Coronary artery (tissue), 2 donors: ENCODE results near the gene SMARCAL1.

ENCODE experiments used
- DNase-seq: peaks from one replicate; pipeline ENCODE4 v3.0.0-alpha.2; 2017; ENCODE audit warnings: low spot score
- H3K27ac ChIP-seq, 2 donors: fragments of 200-600 bp; sonication (generic); one replicate each; pipeline ENCODE4 v1.5.1; 2016 to 2019
- H3K4me3 ChIP-seq: fragments of 200-600 bp; sonication (generic); 2 replicates; pipeline ENCODE4 v1.5.1; 2016; ENCODE audit warnings: mild to moderate bottlenecking, moderate library complexity
- TF ChIP-seq, protein P1 (sequence below): fragments of 200-600 bp; sonication (generic); IDR thresholded peaks from one replicate; pipeline ENCODE4 v1.5.1; 2019; ENCODE audit warnings: antibody characterized with exemption

SMARCAL1 gene

DNA sequence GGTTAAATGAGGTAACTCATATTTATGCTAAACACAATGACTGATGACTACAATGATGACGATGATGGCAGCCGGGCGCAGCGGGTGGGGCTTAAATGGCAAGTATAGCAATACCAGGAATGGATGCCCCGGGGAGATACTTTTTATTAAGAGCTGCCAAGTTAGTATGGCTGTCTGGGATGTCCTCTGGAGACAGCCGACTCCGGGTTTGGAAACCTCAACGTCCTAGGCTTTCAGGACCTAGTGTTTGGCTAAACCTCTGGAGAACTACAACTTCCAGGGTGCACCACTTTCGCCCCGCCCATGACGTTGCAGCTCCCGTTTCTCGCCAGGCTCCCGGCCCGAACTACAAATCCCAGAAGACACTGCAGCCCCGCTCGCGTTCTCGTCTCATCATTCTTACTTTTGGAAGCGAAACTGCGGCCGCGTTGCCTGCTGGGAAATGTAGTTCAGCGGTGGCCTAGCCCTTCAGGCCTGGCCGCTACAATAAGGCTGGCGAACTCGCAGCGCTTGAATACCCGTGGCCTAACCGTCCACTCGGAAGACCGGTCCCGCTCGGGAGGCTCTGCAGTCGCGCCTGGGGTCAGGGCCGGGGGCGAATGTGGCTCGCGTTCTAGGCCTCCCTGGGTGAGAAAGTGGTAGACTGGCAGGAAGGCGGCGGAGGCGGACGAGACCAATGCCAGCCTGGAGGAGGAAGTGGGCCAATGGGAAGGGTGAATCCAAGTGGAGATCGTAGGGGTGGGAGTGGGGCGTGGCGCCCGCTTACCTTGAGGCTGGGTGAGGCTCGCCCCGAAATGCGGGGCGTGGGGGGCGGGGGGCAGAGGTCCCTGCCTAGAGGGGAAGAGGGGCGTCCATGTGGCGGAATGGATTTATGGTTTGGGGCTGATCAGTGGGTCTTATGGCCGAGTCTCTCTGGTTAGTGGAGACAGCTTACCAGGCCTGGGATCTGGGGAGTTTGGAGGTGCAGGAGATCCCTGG, at the start of gene SMARCAL1:
Gene SMARCAL1, plus strand, starts transcription at position 463 of the 978 bp plus-strand sequence. CDS start 2,221 bp downstream, outside the sequence.
- DNase-seq, result peak; percentile 99
- TF ChIP-seq, protein P1, sequence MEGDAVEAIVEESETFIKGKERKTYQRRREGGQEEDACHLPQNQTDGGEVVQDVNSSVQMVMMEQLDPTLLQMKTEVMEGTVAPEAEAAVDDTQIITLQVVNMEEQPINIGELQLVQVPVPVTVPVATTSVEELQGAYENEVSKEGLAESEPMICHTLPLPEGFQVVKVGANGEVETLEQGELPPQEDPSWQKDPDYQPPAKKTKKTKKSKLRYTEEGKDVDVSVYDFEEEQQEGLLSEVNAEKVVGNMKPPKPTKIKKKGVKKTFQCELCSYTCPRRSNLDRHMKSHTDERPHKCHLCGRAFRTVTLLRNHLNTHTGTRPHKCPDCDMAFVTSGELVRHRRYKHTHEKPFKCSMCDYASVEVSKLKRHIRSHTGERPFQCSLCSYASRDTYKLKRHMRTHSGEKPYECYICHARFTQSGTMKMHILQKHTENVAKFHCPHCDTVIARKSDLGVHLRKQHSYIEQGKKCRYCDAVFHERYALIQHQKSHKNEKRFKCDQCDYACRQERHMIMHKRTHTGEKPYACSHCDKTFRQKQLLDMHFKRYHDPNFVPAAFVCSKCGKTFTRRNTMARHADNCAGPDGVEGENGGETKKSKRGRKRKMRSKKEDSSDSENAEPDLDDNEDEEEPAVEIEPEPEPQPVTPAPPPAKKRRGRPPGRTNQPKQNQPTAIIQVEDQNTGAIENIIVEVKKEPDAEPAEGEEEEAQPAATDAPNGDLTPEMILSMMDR, result no peak
- H3K4me3 ChIP-seq, result peak within 1 kb of the TSS; percentile 78
- peak within 1 kb of the TSS; percentile 84 to 94 for H3K27ac ChIP-seq

GRCh38 chr2:216362730-216363129, 49.6 kb upstream of the SMARCAL1 start:
- Histone ChIP-seq H3K4me3 (no peak overlapping the region), H3K27ac (no peak overlapping the region)
- TF ChIP-seq, protein P1, result no peak
- DNase-seq, result no peak

- Histone ChIP-seq H3K27ac (no peak overlapping the region), H3K4me3 (no peak overlapping the region)
- no peak for DNase-seq
- TF ChIP-seq, protein P1, result no peak
Observed at GRCh38 chr2:216363221-216363620, 49.1 kb upstream of the SMARCAL1 start.

DNA sequence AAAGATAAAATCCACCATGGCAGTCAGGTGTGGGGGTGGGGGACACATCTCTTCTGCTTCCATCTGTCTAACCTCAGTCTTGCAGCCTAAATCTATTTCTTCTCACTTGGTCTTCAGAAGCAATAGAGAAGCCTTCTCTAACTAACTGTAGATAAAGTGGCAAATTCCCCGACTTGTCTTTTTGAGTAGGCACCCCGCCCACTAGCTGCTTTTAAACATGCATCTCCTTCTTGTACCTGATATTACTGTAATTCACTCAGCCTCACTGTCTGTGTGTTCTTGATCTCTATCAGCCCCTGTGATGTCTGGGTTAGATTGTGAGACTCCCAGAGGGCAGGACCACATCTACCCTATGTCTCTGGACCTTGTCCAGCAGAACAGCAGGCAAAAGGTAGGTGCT, 46.8 kb upstream of the SMARCAL1 start:
- Histone ChIP-seq H3K27ac (no peak overlapping the region), H3K4me3 (no peak overlapping the region)
- TF ChIP-seq, protein P1, result no peak
- no peak for DNase-seq

DNA sequence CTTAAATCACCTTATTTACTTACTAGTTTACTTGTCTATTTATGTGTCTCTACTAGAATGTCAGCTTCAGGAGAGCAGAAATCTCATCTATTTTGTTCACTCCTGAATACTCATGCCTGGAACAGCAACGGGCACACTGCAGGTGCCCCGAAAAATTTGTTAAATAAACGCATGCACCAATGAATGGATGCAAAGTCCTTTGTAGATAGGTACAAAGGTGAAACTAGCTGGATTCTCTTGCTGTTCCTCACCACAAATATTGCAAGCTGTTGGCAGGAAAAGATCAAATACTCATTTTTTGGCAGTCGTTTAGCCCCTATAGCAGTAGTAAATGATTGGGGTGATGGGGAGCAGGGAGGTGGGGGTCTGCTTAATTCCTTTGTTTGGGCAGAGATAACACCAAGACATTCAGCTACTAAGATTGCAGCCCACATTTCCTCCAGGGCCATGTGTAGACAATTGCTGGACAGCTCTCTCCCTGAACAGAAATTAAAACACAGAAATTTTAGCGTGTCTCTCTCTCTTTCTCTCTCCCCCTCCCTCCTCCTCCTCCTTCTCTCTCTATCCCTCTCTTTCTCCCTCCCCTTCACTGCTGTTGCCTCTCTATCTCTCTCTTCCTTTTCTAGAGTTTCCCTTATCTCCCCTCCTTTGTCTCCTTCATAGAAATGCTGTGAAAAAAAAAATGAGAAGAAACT, 45.4 kb upstream of the SMARCAL1 start:
- no peak overlapping the region for H3K4me3 ChIP-seq
- TF ChIP-seq, protein P1, result no peak
- no peak overlapping the region for H3K27ac ChIP-seq
- no peak for DNase-seq

- Histone ChIP-seq H3K4me3 (no peak overlapping the region), H3K27ac (no peak overlapping the region)
- DNase-seq, result no peak
- TF ChIP-seq, protein P1, result no peak
Observed at GRCh38 chr2:216369821-216370220, 42.5 kb upstream of the SMARCAL1 start.
